HG03066 (cell line): ENCODE results near the gene ENC1.
"Not testable (repeated sequence)": the region's sequence is repeated elsewhere in the genome, so short reads cannot be mapped to it uniquely, and the experiment has no call there.

Experiments used
- ATAC-seq: cut with Tn5 transposase; IDR thresholded peaks from one replicate; pipeline ENCODE4 v1.9.1; 2021; ENCODE audit warnings: low read depth; ENCODE audit not compliant: unreplicated experiment

Gene ENC1, protein sequence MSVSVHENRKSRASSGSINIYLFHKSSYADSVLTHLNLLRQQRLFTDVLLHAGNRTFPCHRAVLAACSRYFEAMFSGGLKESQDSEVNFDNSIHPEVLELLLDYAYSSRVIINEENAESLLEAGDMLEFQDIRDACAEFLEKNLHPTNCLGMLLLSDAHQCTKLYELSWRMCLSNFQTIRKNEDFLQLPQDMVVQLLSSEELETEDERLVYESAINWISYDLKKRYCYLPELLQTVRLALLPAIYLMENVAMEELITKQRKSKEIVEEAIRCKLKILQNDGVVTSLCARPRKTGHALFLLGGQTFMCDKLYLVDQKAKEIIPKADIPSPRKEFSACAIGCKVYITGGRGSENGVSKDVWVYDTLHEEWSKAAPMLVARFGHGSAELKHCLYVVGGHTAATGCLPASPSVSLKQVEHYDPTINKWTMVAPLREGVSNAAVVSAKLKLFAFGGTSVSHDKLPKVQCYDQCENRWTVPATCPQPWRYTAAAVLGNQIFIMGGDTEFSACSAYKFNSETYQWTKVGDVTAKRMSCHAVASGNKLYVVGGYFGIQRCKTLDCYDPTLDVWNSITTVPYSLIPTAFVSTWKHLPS

DNA sequence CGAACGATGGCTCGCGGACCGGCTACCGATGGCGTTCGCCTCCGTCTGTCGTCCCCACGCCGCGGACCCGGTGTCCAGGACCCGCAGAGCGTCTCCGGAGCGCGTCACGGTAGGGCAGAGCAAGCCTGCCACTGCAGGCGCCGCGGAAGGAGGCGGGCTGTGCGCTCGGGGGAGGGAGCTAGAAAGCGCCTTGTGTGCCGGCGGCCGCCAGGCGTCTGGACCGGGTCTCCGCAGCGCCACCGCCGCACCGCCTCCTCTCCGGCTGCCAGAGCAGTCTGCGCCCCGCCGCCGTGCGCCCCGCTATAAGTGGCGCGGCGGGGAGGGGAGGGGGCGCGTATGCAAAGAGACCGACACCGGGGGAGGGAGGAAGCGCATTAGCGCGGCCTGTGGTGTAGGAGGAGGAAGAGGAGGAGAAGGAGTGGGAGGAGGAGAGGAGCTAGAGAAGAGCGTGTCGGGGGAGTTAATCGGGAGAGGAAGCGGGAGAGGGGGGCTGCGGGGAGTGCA lies at the start of gene ENC1:
ENC1 (minus strand) TSS at position 279 of the 504 bp plus-strand sequence. CDS start 4,243 bp downstream, outside the sequence.
- ATAC-seq, result peak; percentile 58

DNA sequence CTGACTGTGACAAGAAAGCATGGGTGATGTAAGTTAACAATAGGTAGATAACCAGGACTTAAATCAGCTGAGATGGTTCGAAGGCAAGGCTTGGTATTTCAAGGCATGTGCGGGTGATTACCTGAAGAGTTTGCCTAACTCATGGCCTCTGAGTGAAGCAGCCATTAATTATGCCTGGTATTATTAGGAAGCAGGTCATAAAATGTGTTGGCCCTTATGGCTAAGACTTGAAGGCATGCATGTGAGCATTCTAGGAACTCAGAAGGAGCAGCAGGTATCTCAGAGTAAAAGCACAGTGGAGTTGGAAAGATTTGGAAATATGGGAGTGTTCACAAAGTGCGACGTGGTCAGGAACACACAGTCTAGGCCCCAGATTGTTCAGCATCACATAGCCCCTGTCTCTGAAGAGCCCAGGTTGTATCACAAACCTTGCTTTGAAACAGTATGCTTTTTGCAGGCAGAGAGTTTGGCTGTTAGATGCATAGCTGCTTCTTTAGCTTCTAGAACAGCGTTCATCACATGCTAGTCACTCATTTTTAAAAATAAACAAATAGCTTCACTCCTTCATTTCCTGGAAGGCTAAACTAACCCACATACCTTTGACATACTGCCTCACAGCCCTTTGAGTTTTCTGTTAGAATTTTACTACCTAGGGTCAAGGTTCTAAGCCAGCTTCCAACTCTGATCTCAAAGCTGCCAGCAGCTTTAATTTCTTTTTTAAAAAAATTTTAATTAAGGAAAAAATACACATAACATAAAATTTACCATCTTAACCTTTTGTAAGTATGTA lies 46.6 kb upstream of the ENC1 start:
- ATAC-seq, result no peak

DNA sequence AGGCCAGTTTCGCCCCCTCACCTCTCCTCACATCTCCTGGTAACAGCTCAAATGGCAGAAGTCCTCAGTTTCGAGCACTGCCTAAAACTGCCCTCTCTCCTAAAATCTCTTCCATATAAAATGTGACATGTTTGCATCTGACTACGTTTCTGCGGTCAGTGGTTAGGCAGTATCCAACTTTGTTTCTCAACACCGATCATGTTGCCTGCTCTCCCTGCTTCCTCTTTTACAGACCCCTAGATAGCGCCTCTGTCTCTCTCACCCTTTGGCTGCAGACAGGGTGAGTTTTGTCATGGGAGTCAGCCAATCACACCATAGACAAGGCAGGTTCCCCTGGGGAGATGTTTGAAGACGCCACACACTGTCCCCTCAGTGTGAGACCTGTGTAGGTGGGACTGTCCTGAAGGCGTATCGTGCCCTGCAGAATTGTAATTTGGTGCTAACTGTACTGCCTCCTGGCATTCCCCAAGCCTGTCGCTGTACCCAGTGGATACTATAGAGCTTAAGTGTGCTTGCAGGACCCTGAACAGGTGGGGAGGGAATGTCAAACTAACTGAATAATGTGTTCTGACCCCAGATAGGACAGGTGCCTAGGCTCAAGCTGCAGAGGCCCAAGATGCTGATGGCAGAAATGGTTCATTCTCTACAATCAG lies 45.6 kb upstream of the ENC1 start:
- ATAC-seq, result peak; percentile 36

GRCh38 chr5:74684900-74685851 lies 44.6 kb upstream of the ENC1 start, which contains the start of gene HEXB:
Gene HEXB (plus strand): TSS chr5:74685233. CDS start chr5:74685261, 28 bp downstream.
- ATAC-seq, result peak; percentile 78

- no peak for ATAC-seq
Observed at GRCh38 chr5:74679966-74680365, 39.4 kb upstream of the ENC1 start.

DNA sequence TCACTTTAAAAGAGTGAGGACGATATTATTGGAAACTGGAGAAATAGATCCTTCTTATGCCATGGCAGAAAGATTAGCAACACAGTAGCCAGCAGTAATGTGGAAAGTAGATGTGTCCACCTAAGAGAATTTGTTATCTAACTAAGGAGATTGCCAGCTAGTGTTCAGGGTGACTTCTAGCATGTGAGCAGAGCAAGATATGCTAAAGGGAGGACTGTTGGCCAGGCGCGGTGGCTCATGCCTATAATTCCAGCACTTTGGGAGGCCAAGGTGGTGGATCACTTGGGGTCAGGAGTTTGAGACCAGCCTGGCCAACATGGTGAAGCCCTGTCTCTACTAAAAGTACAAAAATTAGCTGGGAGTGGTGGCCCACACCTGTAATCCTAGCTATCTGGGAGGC lies 38.8 kb upstream of the ENC1 start:
- not testable (repeated sequence) for ATAC-seq

- not testable (repeated sequence) for ATAC-seq
Observed at GRCh38 chr5:74678123-74678522, 37.6 kb upstream of the ENC1 start.

- ATAC-seq, result not testable (repeated sequence)
Observed at GRCh38 chr5:74676466-74676865, 35.9 kb upstream of the ENC1 start.

GRCh38 chr5:74673011-74673790 lies 32.7 kb upstream of the ENC1 start:
- no peak for ATAC-seq

DNA sequence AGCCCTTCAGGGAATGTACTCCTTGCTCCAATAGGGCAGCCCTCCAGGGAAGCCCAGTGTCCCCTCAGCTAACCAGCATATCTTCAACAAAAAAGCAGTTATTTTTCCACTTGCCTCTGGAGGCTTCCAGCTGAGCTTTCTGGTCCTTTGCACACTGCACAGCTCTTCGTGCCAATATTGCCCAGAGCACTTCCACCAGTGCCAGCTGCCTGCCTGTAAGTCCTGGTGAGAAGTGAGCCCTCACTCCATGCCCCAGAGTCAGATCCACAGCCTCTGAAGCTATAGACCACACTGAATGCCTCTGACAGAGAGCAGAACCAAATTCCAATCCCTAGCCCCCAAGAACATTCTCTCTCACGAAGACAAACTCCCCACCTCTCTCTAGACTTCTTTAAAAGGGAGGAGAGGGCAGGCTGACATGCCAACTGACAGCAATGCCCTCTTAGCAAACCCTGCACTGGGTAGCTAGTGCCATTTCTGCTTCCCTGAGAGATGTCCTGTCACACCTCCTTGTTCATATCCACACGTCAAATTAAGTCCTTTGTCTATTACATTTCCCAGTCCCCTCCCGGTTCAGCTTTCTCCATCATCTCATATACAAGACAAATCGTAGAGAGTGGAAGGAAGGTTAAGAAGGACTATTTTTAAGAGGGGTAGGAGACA lies 31.8 kb upstream of the ENC1 start:
- no peak for ATAC-seq

DNA sequence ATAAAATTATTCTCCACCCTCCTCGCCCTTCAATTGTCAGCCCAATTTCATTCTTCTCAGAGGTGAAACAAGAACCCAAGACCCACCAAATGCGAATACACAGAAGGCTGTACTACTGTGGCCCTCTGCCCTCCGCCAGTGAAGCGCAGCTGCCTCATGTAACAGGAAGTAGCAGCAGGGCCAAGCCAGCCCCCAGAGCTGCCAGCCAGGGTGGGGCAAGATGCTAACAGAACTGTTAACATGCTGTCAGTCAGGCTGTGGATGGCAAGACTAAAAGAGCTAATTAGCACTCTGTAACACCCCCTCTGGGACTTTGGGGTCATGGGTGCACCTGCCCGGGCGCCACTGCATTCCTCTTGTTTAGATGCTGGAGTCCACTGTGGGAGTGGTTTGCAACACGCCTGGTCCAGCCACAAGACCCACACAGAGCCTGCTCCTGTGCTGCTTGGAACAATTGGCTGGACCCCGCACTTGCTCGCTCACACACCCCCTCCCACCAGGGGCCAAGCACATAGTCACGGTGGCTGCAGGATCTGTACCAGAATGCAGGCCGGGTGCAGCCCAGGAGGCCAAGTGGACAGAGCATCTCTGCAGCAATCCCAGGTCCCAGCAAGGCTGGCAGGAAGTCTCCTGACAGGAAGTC lies 30.0 kb upstream of the ENC1 start:
- ATAC-seq, result no peak

GRCh38 chr5:74669821-74670220 lies 29.3 kb upstream of the ENC1 start:
- ATAC-seq, result no peak

DNA sequence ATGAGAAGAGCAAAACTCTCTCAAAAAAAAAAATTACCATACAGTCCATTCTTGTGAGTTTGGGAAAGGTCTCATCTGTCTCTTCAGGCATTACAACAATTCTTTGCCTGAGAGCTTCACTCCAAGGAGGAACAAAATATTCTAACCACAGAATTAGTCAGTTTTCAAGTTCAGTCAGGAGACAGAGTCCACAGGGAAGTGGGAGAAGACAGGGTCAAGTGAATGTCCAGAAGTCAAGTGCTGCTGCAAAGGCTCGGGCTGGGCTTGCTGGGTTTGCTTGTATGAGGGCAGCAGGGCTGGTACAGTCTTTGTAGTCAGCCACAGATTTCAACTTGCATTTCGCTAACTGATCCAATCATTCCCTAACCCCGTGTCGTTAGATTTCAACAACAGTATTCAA lies 26.9 kb upstream of the ENC1 start:
- ATAC-seq, result no peak

DNA sequence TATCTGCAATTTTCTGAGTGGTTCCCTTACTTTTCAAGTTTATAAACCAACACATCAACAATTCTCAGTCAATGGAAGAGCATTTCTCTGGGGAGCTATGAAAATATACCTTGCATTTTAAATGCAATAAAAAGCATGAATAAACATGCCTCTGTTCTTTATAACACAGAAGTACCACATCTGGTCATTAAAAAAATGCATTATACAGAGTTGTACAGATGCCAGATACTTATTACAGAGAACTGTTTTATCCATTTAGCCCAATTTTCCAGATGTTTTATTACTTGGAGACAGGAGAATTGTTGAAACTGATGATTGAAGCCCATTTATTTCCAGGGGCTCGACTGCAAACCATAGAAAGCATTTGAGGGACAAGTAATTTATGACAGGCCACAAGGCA lies 25.3 kb upstream of the ENC1 start:
- no peak for ATAC-seq

GRCh38 chr5:74665273-74665672 lies 24.7 kb upstream of the ENC1 start:
- ATAC-seq, result no peak

DNA sequence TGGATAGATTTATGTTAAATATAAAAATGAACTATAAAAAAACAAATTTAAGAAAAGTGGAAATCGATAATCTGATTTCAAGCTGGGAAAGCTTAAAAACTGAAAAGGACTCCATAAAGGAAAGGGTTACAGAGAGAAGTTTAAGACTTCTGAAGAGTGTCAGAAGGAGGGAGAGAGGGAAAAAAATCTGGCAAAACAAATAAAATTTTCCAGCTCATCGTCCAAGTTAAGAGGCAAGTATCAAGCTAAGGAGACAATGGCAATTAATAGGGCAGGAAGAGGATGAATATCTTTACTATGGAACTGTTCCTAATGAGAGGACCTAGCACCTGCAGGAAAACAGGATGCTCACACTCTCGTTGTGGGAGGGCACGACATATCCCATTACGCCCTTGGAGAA lies 24.0 kb upstream of the ENC1 start:
- no peak for ATAC-seq

DNA sequence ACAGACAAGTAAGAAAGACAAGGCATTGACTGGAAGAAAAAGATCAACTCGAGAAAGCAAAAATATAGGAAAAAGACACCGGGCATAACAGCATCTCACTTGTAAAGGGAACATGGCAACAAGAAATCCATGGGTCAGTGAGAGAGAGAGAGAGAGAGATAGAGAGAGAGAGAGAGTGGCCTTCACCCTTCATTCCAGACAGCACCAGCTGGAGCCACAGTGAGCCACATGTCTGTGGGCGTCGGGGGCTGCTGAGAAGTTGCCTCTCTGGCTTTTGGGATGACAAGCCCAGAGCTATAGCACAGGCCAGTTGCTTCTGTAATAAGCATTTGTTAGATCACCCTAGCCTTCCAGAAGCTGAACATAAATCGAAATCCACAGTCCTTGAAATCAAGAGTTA lies 20.3 kb upstream of the ENC1 start:
- no peak for ATAC-seq

- ATAC-seq, result no peak
Observed at GRCh38 chr5:74660140-74660539, 19.6 kb upstream of the ENC1 start.
